H9 (cell line): ENCODE data around the gene SLC9A9. TPM values are rescaled to one million over a fixed set of nuclear protein-coding genes. Genes with fewer than 3 reads are reported as not detected.

Experiments
- DNase-seq: peaks from one replicate; pipeline ENCODE4 v3.0.0-alpha.2; 2017
- H2AFZ ChIP-seq: one replicate; pipeline ENCODE4 v1.6.1; 2013; ENCODE audit warnings: mild to moderate bottlenecking, low read length, control low read depth, moderate library complexity
- H2AK5ac ChIP-seq: 2 replicates; pipeline ENCODE4 v1.6.1; 2013; ENCODE audit warnings: low read length, control low read depth, mixed read lengths; ENCODE audit not compliant: insufficient read length
- H2BK120ac ChIP-seq: one replicate; pipeline ENCODE4 v1.6.1; 2013; ENCODE audit warnings: low read depth, mild to moderate bottlenecking, low read length, control low read depth, inconsistent platforms; ENCODE audit not compliant: poor library complexity, severe bottlenecking
- H2BK12ac ChIP-seq: 2 replicates; pipeline ENCODE4 v1.6.1; 2013; ENCODE audit warnings: low read length, control low read depth, mixed read lengths, low read depth; ENCODE audit not compliant: insufficient read length
- H2BK15ac ChIP-seq: 2 replicates; pipeline ENCODE4 v1.6.1; 2013; ENCODE audit warnings: low read depth, low read length, control low read depth
- H2BK20ac ChIP-seq: one replicate; pipeline ENCODE4 v1.6.1; 2013; ENCODE audit warnings: low read depth, mild to moderate bottlenecking, low read length, control low read depth, inconsistent platforms; ENCODE audit not compliant: poor library complexity, severe bottlenecking
- H2BK5ac ChIP-seq: 2 replicates; pipeline ENCODE4 v1.6.1; 2013; ENCODE audit warnings: low read length, control low read depth, mixed read lengths; ENCODE audit not compliant: insufficient read length
- H3K14ac ChIP-seq: 2 replicates; pipeline ENCODE4 v1.6.1; 2013; ENCODE audit warnings: low read length, control low read depth; ENCODE audit not compliant: insufficient read depth
- H3K18ac ChIP-seq: 2 replicates; pipeline ENCODE4 v1.6.1; 2013; ENCODE audit warnings: low read depth, mild to moderate bottlenecking, mixed read lengths, low read length, control low read depth; ENCODE audit not compliant: insufficient read length
- H3K23ac ChIP-seq: 2 replicates; pipeline ENCODE4 v1.6.1; 2013; ENCODE audit warnings: low read length, control low read depth, mixed read lengths, low read depth; ENCODE audit not compliant: insufficient read length
- H3K23me2 ChIP-seq: 2 replicates; pipeline ENCODE4 v1.6.1; 2013; ENCODE audit warnings: low read depth, mild to moderate bottlenecking, mixed read lengths, low read length, control low read depth; ENCODE audit not compliant: insufficient read length, poor library complexity, severe bottlenecking
- H3K27ac ChIP-seq: 2 replicates; pipeline ENCODE4 v1.5.1; 2013; ENCODE audit warnings: low read length, control low read depth, mixed read lengths, low read depth; ENCODE audit not compliant: insufficient read length
- H3K27me3 ChIP-seq: 2 replicates; pipeline ENCODE4 v1.6.1; 2013; ENCODE audit warnings: low read length, control low read depth, inconsistent platforms; ENCODE audit not compliant: insufficient read depth
- H3K4ac ChIP-seq: 2 replicates; pipeline ENCODE4 v1.6.1; 2013; ENCODE audit warnings: low read depth, mild to moderate bottlenecking, control low read depth, inconsistent platforms, low read length, moderate library complexity
- H3K4me1 ChIP-seq: 2 replicates; pipeline ENCODE4 v1.6.1; 2013; ENCODE audit warnings: low read length, control low read depth, inconsistent platforms; ENCODE audit not compliant: insufficient read depth
- H3K4me2 ChIP-seq: 2 replicates; pipeline ENCODE4 v1.6.1; 2013; ENCODE audit warnings: low read length, control low read depth, mixed read lengths; ENCODE audit not compliant: insufficient read length, insufficient read depth
- H3K56ac ChIP-seq: 2 replicates; pipeline ENCODE4 v1.6.1; 2013; ENCODE audit warnings: low read depth, mild to moderate bottlenecking, mixed read lengths, low read length, control low read depth; ENCODE audit not compliant: insufficient read length
- H3K79me1 ChIP-seq: 2 replicates; pipeline ENCODE4 v1.6.1; 2013; ENCODE audit warnings: low read depth, mild to moderate bottlenecking, moderate library complexity, low read length, control low read depth, inconsistent platforms; ENCODE audit not compliant: insufficient read depth, poor library complexity, severe bottlenecking
- H3K79me2 ChIP-seq: 2 replicates; pipeline ENCODE4 v1.6.1; 2013; ENCODE audit warnings: low read length, control low read depth, inconsistent platforms; ENCODE audit not compliant: insufficient read depth
- H3K9ac ChIP-seq: 2 replicates; pipeline ENCODE4 v1.6.1; 2013; ENCODE audit warnings: low read length, control low read depth, mixed read lengths; ENCODE audit not compliant: insufficient read length; ENCODE audit errors: extremely low read depth
- H3K9me3 ChIP-seq: one replicate; pipeline ENCODE4 v1.6.1; 2013; ENCODE audit warnings: low read depth, low read length, inconsistent platforms; ENCODE audit not compliant: control insufficient read depth
- H3T11ph ChIP-seq: one replicate; pipeline ENCODE4 v1.6.1; 2013; ENCODE audit warnings: mild to moderate bottlenecking, low read length, control low read depth, inconsistent platforms
- H4K20me1 ChIP-seq: one replicate; pipeline ENCODE4 v1.6.1; 2013; ENCODE audit not compliant: control insufficient read depth, insufficient read length, insufficient read depth
- H4K5ac ChIP-seq: 2 replicates; pipeline ENCODE4 v1.6.1; 2013; ENCODE audit warnings: low read depth, mild to moderate bottlenecking, mixed read lengths, low read length, control low read depth; ENCODE audit not compliant: insufficient read length
- H4K8ac ChIP-seq: replicated peaks from 2 replicates; pipeline ENCODE4 v1.6.1; 2013; ENCODE audit warnings: low read length, control low read depth, mixed read lengths, low read depth; ENCODE audit not compliant: insufficient read length
- H4K91ac ChIP-seq: 2 replicates; pipeline ENCODE4 v1.6.1; 2013; ENCODE audit warnings: low read depth, mild to moderate bottlenecking, moderate library complexity, mixed read lengths, low read length, control low read depth; ENCODE audit not compliant: insufficient read length
- H3K27ac Mint-ChIP-seq, 3 experiments: 2 replicates in 2 of 3; 3 replicates in 1 of 3; pipeline ENCODE4 v1.8.0; 2020 to 2021; ENCODE audit warnings: mixed read lengths in 3 of 3, mild to moderate bottlenecking in 1 of 3, moderate library complexity in 1 of 3
- H3K27me3 Mint-ChIP-seq: 2 replicates; pipeline ENCODE4 v1.8.0; 2021; ENCODE audit warnings: low read depth, mild to moderate bottlenecking, moderate library complexity, mixed read lengths
- H3K36me3 Mint-ChIP-seq, 3 experiments: 2 replicates in 2 of 3; 3 replicates in 1 of 3; pipeline ENCODE4 v1.8.0; 2020 to 2021; ENCODE audit warnings: low read depth in 3 of 3, mixed read lengths in 3 of 3; ENCODE audit not compliant: insufficient read depth in 1 of 3
- H3K4me1 Mint-ChIP-seq, 2 experiments: 2 replicates each; pipeline ENCODE4 v1.8.0; 2020; ENCODE audit warnings: mixed read lengths in 2 of 2
- H3K4me3 Mint-ChIP-seq, 2 experiments: 2 replicates in 1 of 2; 3 replicates in 1 of 2; pipeline ENCODE4 v1.8.0; 2020 to 2021; ENCODE audit warnings: mild to moderate bottlenecking in 2 of 2, mixed read lengths in 2 of 2, moderate library complexity in 1 of 2
- H3K9me3 Mint-ChIP-seq, 2 experiments: 2 replicates in 1 of 2; 3 replicates in 1 of 2; pipeline ENCODE4 v1.8.0; 2020; ENCODE audit warnings: mild to moderate bottlenecking in 2 of 2, mixed read lengths in 2 of 2, moderate library complexity in 1 of 2
- WGBS: extraction: QIAGEN DNeasy Blood & Tissue Kit; methylation state at CpG from one replicate; pipeline ENCODE4 v1.1.7; 2013; ENCODE audit warnings: missing lambda C conversion rate, low lambda C conversion rate, mixed read lengths; ENCODE audit not compliant: insufficient read length; ENCODE audit errors: extremely low coverage; 5-methylcytosine and 5-hydroxymethylcytosine counted together
- total RNA-seq: library from RNA; stranded (reverse); gene quantifications from 2 replicates; pipeline ENCODE4 v1.2.1, GENCODE V29; 2021
- TF ChIP-seq, protein P1 (sequence below): fragments of 200-600 bp; sonication (generic); conservative IDR thresholded peaks from 3 replicates; pipeline ENCODE4 v1.8.0; 2021; ENCODE audit warnings: antibody characterized with exemption, mild to moderate bottlenecking

Gene SLC9A9
- total RNA-seq, 1 experiment from 2014 or later = 0.35 TPM

DNA sequence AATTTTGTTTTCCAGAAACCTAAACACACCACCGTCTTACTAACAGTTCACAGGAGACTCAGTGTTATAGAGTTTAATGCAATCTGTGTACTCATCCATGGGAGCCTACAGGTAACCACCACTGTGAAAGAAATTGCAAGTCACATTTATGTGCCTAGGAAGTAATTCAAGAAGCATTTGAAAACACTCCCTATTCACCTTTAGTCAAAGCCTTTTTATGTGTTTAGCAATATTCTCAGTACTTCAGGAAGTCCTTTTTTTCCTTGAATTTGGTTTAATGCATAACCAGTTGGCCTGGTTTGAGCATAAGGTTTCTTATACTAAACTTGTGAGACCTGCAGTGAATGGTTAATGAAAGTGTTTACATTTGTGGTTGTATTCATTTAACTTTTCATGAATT lies 382.6 kb downstream of the SLC9A9 start:
- H3K79me1 ChIP-seq = no peaks in the 10 kb centered on the region
- H3K79me2 ChIP-seq = no peaks in the 10 kb centered on the region
- Mint-ChIP-seq H3K27ac (no peak overlapping the region), H3K36me3 (no peaks in the 10 kb centered on the region), H3K9me3 (no peaks in the 10 kb centered on the region), H3K27me3 (no peaks in the 10 kb centered on the region), H3K4me3 (no peak overlapping the region), H3K4me1 (peaks cover 3 to 4% of the 10 kb centered on the region in 2 experiments)
- no peak overlapping the region for H3T11ph ChIP-seq
- no peak overlapping the region for H2BK12ac ChIP-seq
- H2AFZ ChIP-seq = no peak overlapping the region
- H3K18ac ChIP-seq = no peak overlapping the region
- no peak overlapping the region for H2BK5ac ChIP-seq
- WGBS = no CpG with 5 or more reads among the region's 1 CpG
- H3K9ac ChIP-seq = no peak overlapping the region
- no peak overlapping the region for H2BK20ac ChIP-seq
- DNase-seq = no peak
- H2AK5ac ChIP-seq = no peak overlapping the region
- H4K8ac ChIP-seq = no peak overlapping the region
- no peak overlapping the region for H4K91ac ChIP-seq
- H3K4ac ChIP-seq = no peak overlapping the region
- H4K5ac ChIP-seq = no peak overlapping the region
- H3K14ac ChIP-seq = no peak overlapping the region
- H3K56ac ChIP-seq = no peak overlapping the region
- no peaks in the 10 kb centered on the region for H3K27me3 ChIP-seq
- H3K4me1 ChIP-seq = no peaks in the 10 kb centered on the region; the same call in 1 of the 2 replicates
- H2BK120ac ChIP-seq = no peak overlapping the region
- TF ChIP-seq, protein P1, sequence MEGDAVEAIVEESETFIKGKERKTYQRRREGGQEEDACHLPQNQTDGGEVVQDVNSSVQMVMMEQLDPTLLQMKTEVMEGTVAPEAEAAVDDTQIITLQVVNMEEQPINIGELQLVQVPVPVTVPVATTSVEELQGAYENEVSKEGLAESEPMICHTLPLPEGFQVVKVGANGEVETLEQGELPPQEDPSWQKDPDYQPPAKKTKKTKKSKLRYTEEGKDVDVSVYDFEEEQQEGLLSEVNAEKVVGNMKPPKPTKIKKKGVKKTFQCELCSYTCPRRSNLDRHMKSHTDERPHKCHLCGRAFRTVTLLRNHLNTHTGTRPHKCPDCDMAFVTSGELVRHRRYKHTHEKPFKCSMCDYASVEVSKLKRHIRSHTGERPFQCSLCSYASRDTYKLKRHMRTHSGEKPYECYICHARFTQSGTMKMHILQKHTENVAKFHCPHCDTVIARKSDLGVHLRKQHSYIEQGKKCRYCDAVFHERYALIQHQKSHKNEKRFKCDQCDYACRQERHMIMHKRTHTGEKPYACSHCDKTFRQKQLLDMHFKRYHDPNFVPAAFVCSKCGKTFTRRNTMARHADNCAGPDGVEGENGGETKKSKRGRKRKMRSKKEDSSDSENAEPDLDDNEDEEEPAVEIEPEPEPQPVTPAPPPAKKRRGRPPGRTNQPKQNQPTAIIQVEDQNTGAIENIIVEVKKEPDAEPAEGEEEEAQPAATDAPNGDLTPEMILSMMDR = no peak
- H3K23ac ChIP-seq = no peak overlapping the region
- H3K27ac ChIP-seq = no peak overlapping the region
- no peaks in the 10 kb centered on the region for H3K23me2 ChIP-seq
- no peaks in the 10 kb centered on the region for H4K20me1 ChIP-seq
- no peak overlapping the region for H3K4me2 ChIP-seq
- no peaks in the 10 kb centered on the region for H3K9me3 ChIP-seq
- H2BK15ac ChIP-seq = no peak overlapping the region
